Activated gamma-delta T cell treated with Interleukin-2 at 50 U/mL for 16 hours (primary cell): Measurements from ENCODE around the gene SRR.

ENCODE experiments used
- DNase-seq: peaks from one replicate; pipeline ENCODE4 v3.0.0-alpha.2; 2020

Gene SRR

DNA sequence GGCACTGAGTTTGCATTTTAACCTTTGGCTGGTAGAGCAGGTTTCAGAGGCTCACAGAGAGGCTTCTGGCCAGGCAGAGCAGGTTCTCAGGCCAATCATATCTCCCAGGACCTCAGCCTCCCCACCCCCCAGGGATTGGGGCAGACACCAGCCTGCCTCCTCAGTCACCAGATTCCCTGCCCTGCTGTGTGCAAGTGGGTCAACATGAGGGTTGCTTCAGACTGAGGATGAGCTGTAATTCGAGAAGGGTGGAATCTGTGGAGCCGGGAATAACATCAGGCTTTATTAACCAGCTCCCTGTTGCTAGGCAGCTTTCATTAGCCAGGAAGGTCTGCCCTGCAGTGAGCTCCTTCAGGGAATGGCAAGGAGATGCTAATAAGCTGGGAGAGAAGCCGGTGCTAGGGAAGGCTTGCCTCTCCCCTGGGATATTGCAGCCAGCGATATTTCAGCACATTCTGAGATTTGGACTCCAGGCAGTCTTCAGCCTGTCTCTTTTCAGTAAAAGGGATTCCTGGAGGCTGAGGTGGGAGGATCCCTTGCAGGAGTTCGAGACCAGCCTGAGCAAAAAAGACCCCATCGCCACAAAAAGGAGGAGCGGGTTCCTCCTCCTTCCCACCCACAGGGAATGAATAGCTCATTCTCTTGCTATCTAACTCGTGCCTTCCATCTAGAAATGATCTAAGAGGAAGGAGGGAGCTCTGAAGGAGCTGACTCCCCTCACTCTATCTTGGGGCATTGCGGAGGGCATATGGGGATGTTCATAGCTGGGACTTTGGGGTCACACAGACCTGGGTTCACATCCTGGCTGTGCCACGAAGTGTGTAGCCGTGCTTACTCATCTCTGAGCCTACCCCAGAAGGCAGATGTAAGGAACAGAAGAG lies 44.3 kb downstream of the SRR start:
- no peak for DNase-seq

DNA sequence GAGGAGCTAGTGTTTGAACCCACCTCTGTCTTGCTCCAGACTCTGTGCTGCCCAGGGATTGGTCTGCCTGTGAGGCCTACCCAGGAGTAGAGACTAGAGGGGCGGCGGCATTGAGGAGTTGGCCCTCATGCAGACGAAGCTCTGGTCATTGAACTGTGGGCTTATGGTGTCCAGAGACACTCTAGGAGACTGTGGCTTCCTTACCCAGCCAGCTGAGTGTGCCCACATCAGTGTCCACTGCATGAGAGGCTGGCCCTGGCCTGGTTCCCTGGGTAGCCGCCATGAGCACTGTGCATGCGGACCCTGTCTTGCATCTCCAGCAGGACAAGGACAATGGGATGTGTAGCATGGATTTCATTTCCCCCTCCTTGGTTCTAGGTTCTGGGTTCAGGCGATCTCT lies 47.5 kb downstream of the SRR start:
- DNase-seq = no peak

DNA sequence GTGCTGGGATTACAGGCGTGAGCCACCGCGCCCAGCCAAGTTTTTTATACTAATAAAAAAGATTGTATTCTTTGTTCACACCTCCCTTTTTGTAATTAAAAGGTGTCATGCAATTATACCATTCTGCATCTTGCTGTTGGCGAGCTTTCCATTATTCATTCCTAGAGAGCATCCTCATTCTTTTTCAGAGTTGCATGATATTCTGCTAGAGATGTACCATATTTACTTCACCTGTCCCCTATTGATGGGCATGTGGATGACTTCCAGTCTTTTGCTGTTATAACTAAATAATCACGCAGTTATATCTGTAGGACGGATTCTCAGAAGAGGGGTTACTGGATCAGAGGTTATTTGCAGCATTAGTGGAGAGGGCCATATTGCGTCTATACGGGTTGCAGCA lies 50.6 kb downstream of the SRR start:
- no peak for DNase-seq

DNA sequence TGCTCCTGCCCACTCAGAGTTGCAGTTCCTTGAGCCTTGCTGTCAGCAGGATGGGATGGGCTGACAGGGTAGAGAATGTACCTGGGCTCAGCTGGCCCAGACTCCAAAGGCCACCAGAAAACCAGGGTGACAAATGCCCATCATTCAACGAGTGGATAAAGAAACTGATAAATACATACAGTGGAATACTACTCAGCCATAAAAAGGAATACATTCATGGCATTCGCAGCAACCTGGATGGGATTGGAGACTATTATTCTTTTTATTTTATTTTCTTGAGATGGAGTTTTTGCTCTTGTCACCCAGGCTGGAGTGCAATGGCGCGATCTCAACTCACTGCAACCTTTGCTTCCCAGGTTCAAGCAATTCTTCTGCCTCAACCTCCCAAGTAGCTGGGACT lies 53.5 kb downstream of the SRR start:
- no peak for DNase-seq

DNA sequence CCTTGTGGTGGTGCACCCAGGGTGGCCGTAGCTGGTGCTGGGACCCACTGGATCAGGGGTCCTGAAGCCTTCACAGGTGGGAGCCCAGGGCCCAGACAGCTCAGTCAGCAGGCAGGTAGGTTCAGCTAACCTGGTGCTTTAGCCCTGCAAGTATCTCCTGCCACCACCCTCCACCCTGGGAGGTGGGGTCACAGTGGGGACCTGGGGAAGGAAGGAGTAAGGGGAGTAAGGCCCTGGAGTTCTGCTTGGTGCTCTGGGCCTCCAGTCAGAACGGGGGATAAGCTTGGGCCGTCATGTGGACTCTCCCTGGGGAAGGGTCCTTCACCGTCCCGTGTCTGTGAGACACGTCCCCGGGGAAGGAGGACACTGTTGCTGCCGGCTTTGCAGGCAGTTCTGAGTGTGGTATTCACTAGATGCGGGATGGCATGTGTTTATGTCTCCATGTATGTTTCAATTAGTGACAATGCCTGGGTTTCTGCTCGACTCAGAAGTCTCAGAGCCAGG lies 54.2 kb downstream of the SRR start:
- DNase-seq = no peak

DNA sequence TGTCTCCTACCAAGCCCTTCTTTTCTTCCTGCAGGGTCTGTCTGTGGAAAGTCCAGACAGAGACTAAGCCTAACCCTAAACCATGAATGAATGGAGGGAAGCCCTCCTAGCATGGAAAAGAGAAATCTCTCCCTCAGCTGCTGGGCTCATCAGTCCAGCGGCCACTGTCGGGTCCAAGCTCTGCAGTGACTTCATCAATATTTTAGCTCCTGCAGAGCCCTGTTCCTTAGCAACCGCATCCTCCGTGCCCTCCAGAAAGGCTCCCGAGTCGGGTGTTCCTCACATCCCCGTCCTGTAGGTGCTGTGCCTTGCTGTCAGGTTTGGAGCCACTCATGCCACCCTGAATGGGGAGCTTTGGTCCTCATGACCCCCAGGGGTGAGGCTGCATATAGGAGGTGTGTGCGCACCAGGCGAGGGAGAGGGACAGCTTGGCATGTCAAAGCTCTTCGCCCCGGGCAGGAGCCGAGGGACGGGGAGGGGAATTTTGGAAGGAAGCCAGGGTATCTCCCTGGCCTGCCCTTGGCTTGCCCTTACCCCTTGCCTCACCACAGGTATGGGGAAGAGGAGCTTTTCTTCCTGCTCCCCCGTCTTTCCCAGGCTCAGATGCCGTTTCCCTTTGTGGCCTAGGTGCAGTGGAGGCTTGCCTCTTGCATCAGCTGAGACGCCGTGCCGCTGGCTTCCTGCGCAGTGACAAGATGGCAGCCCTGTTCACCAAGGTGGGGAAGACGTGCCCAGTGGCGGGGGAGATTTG lies 57.4 kb downstream of the SRR start:
- DNase-seq = no peak

DNA sequence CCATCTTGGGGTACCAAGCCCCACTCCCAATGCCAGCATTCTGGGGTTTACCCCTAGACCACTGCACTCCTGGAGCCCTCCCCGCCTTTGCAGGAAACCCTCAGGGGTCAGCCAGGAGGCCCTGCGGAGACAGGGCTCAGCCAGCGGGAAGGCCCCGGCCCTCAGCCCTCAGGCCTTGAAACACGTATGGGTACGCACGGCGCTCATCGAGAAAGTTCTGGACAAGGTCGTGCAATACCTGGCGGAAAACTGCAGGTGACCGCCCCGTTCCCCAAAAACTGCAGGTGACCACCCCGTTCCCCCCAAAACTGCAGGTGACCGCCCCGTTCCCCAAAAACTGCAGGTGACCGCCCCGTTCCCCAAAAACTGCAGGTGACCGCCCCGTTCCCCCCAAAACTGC lies 58.3 kb downstream of the SRR start:
- no peak for DNase-seq

DNA sequence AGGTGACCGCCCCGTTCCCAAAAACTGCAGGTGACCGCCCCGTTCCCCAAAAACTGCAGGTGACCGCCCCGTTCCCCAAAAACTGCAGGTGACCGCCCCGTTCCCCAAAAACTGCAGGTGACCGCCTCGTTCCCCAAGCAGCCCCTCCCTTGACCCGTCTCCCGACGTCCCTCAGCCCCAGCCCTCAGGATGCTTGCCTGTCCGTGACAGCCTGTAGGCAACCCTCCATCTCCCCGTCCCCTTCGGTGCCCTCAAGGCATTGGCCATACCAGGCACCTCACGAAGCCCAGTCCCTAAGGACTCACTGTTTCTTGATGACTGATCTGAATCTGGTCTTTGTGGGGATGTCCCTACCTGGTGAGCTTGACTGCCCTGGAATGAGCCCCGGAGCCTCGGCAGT lies 58.7 kb downstream of the SRR start:
- DNase-seq = no peak

DNA sequence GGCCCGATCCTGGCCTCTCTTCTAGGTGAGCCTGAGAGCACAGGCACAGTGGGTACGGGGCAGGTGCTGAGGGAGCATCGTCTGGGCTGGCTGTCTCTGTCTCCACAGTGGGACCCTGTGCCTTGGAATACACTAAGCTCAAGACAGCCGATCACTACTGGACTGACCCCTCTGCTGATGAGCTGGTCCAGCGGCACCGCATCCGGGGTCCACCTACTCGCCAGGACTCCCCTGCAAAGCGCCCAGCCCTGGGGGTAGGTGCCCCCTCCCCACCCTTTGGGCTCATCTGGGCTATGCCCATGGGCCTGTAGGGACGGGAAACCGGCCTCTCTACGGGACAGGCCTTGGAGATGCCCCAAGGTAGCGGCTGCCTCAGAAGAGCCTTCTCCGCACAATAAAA lies 59.1 kb downstream of the SRR start:
- no peak for DNase-seq

DNA sequence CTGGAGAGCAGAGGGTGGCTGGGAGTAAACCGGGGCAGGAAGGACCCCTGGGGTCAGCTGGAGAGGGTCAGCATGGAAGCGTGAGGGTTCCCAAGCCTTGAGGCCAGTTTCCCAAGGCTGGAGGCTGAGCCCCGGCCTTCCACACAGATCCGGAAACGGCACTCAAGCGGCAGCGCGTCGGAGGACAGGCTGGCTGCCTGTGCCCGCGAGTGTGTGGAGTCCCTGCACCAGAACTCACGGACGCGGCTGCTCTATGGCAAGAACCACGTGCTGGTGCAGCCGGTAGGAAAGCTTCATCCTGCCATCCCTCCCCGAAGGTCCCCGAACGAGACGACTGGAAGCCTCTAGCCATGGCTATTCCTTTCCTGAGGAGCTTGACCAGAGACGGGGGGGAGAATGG lies 59.6 kb downstream of the SRR start:
- no peak for DNase-seq

DNA sequence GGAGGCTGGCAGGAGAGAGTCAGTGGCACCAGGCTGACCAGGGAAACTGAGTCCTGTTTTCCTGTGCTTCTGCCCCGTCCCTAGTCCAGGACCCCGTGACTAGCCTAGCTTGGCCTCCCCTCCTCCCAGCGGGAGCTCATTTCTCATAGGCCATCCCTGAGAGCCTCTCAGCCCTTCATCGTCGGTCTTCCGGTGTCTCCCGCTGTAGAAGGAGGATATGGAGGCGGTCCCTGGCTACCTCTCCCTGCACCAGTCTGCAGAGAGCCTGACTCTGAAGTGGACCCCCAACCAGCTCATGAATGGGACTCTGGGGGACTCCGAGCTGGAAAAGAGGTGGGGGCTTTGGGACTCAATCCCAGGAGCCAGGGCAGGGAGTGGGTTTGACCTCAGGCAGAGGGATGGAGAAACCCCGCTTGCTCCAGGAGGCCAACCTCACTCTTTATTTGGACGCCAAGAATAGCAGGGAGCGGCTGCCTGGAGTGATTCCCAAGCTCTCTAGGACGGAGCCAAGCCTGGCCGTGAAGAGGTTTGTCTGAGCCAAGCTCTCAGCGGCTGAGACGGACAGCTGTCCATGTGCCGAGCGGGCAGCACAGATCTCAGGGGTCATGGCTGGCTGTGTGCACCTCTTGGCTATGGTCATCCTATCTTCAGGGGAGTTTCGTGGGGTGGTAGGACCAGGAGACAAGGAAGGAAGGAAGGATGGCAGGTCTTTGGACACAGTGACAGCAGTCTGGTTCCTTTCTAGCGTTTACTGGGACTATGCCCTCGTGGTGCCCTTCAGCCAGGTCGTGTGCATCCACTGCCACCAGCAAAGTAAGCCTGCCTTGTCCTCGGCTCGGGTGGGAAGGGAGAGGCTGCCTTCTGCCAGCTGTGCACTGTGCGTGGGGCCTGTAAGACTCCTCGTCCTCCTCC lies 60.4 kb downstream of the SRR start:
- no peak for DNase-seq

DNA sequence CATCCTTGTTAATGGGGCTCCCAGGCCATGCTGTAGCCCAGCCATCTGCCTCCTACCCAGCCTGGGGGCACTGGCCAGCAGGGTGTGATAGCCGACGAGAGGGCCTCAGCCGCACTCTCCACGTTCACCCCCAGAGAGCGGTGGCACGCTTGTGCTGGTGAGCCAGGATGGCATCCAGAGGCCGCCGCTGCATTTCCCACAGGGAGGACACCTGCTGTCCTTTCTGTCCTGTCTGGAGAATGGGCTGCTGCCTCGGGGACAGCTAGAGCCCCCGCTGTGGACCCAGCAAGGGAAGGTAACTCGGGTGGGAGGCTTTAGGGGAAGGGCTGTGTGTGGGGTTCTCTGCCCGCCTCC lies 61.0 kb downstream of the SRR start:
- DNase-seq = no peak

DNA sequence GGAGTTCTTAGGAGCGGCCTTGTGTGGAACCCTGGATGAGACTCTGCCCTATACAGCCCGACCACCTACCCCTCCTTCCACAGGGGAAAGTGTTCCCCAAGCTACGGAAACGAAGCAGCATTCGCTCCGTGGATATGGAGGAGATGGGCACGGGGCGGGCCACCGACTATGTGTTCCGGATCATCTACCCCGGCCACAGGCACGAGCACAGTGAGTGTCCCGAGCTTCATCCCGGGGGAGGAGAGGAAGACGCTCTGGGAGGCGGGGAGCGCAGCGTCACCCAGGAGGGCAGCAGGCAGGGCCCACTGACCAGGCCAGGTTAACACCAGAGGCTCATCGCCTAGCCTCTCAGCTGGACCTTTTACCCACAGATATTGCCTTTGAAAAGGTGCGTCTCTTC lies 61.4 kb downstream of the SRR start:
- no peak for DNase-seq

DNA sequence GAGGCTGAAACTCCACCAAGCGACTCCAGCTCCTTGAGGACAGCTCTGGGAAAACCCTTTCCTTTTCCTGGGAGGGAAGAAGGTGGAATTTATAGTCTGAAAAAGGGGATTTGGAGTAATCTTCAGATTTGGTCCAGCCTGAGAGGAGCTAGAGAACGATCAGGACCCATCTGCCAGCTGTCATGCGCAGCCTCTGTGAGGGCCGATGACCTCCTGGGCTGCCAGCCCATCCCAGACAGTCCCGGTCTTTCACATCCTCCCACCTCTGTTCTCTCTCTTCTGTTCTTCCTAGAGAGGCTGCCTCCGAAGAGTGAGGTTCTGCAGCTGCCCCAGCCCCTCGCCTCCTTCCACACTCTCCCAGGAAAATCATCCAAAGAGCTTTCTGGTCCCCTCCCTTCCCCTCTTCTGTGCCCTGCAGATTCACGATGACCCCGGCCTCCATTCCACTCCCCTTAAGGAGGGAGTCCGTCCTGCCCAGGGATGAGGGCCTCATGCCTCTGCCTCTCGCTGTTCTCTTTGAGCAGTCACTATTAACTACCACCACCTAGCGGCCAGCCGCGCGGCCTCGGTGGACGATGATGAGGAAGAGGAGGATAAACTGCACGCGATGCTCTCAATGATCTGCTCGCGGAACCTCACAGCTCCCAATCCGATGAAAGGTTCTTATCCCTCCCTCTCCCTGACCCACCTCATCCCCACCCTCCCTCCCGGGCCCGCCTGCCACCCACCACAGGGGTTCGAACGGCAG lies 63.2 kb downstream of the SRR start:
- DNase-seq = no peak

DNA sequence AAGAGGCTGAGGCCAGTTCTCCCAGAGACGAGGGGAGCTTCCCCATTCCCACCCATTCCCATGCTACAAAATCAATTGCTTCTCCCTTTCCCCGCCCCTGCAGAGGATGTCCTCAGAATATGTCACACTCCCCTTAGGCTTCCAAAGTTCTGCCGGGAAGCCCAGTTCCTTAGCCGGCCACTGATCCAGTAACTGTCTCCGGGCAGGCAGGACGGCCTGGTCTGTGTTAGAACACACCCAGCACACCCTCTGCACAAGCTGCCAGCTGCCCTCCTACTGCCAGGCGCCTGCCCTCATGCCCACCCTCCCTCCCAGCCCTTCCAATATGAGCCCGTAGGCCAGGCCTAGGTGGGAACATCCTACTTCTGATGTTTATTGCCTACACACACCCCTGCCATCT lies 64.6 kb downstream of the SRR start:
- DNase-seq = no peak

DNA sequence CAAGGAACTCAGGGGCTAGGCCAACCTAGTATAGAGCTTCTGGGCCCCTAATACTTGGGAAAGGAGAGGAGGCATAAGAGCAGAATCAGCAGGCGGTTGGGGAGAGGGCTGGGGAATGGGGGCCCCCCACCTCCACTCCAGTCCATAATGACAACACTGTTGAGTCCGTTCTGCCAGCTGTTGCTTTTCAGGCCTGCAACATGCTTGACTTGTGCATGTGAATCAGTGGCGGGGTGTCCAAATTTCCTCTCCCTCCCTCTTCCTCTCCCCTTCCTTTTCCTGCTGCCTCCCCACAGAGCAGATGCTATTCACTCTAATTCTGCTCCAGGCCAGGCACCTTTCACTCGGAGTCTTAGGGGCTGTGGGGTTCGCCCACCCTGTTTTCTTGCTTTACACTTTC lies 65.3 kb downstream of the SRR start:
- no peak for DNase-seq

DNA sequence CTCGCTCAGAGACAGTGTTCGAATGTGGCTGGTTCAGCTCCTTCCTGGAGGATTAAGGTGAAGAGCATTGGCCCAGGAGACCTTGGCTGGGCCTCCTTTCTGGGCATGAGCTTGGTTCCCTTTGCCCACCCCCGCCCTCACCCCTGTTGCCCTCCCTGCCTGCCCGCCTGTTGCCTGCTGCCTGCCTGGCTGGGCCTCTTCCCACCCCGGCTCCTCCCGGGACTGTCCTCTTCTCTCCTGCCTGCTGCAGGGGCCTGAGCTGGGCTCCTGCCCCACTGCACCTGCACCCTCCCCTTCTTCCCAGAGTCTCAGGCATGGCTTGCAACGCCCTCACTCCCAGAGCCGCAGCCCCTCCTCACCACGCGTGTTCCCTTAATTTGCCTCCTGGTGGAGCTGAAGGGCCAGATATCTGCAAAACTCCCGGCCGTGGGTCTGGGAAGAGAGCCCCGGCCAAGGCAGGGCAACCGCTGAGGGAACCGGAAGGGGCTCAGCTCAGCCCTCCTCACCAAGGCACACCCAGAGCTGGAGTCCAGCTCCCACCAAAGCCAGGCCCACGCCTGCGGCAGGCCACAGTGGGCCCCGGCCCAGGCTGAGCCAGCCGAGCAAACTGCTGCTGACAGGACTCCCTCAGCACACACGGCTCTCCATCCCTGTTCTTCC lies 65.9 kb downstream of the SRR start:
- DNase-seq = no peak

DNA sequence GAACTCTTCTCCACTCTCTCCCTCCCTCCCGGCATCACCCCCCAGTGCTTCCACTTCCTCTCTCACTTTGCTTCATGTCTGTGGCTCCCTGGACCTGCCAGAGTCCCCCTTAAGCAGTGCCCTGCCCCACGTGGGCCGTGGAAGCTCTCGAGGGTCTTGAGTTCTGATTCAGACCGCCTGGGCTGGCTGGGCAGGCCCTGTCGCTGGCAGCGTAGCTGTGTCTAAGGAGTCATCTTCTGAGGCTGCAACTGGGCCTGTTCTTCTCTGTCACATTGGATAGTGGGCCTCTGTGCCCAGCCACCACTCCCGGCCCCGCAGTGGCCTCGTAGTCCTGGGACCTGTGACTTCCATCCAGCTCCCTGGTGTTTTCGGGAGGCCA lies 66.5 kb downstream of the SRR start:
- DNase-seq = no peak

DNA sequence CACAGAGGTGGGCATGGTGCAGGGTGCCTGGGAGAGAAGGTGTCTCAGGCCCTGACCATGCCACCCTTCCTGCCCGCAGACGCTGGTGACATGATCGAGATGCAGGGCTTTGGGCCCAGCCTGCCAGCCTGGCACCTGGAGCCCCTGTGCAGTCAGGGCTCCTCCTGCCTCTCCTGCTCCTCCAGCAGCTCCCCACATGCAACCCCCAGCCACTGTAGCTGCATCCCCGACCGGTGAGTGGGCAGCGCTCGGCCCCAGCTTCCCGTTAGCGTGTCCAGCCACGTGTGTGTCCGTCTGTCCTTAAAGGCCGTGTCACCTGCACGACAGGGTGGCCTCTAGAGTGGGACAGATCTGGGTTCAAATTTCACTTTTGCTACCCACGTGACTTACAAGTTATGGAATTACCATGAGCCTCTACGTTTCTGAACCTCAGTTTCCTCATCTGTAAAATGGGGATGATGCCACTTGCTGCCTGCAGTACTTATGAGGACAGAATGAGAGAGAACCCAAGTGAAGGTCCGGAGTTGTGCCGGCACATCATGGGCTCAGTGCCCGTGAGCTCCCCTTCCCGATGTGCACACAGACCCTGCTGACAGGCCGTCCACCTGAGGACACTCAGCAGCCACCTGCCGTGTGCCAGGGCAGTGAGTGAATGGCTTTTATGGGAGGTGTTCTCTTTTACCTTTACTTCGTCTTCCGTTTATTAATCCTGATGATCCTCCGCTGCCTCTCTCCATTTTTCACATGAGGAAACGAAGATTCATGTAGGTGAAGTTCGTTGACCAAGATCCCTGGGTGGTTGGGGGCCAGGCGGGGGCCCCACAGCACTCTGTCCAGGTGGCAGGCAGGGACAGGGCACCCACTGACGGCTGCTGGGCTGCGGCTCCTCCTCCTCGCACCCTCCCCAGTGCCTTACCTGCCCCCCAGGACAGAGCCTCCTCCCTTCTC lies 67.7 kb downstream of the SRR start:
- no peak for DNase-seq

DNA sequence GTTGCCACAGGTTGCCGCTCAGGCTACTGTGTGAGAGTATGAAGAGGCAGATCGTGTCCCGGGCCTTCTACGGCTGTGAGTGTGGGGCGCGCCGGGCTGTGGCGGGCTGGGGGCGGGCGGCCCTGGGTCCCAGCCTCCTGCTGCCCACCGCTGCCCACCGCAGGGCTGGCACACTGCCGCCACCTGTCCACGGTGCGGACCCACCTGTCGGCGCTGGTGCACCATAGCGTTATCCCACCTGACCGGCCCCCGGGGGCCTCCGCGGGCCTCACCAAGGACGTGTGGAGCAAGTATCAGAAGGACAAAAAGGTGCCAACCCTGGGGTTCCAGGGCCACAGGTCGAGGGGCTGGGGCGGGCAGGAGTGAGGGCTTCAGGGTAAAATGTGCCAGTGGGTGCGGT lies 68.4 kb downstream of the SRR start:
- no peak for DNase-seq

DNA sequence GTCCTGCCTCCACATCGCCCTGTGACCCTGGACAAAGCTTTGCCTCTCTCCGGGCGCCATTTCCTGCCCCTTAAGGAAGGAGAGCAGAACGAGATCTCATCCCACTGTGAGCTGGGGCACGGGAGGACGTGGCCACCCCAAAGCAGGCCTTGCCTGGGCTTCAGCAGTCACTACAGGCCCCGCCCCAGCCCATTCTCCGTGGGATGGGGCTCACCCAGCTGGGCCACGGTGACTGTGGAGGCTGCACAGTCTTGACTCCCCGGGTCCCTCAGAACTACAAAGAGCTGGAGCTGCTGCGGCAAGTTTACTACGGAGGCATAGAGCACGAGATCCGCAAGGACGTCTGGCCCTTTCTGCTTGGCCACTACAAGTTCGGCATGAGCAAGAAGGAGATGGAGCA lies 68.9 kb downstream of the SRR start:
- no peak for DNase-seq
